ENCODE measurements around the gene SPEM2. TPM values are rescaled to one million over a fixed set of nuclear protein-coding genes. Genes with fewer than 3 reads are reported as not detected.

SPEM2 gene
- polyA plus RNA-seq, 1 donor from 2014 or later = not detected

DNA sequence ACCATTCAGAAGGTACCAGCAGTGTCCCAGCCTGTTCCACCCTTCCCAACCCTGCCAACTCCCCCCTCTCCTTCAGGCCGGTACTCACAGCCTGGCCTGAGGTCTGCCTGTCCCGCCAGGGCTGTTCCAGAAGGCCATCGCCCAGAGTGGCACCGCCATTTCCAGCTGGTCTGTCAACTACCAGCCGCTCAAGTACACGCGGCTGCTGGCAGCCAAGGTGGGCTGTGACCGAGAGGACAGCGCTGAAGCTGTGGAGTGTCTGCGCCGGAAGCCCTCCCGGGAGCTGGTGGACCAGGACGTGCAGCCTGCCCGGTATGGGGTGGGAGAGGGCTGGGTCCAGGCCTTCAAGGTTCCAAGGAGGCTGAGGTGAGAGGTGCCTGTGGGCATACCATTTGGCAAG lies 10.6 kb upstream of the SPEM2 start:
- peaks cover 4% of the 10 kb centered on the region for H4K20me1 ChIP-seq (ENCODE audit: insufficient read depth)
- TF ChIP-seq EZH2 (IDR thresholded peaks at IDR 0.05; ENCODE audit: borderline replicate concordance, insufficient read depth, low read length, poor library complexity, severe bottlenecking) (no peak), TAF1 (IDR thresholded peaks at IDR 0.05; ENCODE audit: low read depth) (no peak), EP300 (conservative IDR thresholded peaks at IDR 0.05; ENCODE audit: poor library complexity, severe bottlenecking) (no peak), POLR2AphosphoS5 (IDR thresholded peaks at IDR 0.05) (no peak), RAD21 (conservative IDR thresholded peaks at IDR 0.05) (no peak), MXI1 (conservative IDR thresholded peaks at IDR 0.05; ENCODE audit: poor library complexity, severe bottlenecking) (no peak), SMC3 (conservative IDR thresholded peaks at IDR 0.05; ENCODE audit: poor library complexity) (no peak)
- TF ChIP-seq, protein P1, sequence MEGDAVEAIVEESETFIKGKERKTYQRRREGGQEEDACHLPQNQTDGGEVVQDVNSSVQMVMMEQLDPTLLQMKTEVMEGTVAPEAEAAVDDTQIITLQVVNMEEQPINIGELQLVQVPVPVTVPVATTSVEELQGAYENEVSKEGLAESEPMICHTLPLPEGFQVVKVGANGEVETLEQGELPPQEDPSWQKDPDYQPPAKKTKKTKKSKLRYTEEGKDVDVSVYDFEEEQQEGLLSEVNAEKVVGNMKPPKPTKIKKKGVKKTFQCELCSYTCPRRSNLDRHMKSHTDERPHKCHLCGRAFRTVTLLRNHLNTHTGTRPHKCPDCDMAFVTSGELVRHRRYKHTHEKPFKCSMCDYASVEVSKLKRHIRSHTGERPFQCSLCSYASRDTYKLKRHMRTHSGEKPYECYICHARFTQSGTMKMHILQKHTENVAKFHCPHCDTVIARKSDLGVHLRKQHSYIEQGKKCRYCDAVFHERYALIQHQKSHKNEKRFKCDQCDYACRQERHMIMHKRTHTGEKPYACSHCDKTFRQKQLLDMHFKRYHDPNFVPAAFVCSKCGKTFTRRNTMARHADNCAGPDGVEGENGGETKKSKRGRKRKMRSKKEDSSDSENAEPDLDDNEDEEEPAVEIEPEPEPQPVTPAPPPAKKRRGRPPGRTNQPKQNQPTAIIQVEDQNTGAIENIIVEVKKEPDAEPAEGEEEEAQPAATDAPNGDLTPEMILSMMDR (IDR thresholded peaks at IDR 0.05; ENCODE audit: poor library complexity, severe bottlenecking) = no peak
- TF ChIP-seq, protein P2, sequence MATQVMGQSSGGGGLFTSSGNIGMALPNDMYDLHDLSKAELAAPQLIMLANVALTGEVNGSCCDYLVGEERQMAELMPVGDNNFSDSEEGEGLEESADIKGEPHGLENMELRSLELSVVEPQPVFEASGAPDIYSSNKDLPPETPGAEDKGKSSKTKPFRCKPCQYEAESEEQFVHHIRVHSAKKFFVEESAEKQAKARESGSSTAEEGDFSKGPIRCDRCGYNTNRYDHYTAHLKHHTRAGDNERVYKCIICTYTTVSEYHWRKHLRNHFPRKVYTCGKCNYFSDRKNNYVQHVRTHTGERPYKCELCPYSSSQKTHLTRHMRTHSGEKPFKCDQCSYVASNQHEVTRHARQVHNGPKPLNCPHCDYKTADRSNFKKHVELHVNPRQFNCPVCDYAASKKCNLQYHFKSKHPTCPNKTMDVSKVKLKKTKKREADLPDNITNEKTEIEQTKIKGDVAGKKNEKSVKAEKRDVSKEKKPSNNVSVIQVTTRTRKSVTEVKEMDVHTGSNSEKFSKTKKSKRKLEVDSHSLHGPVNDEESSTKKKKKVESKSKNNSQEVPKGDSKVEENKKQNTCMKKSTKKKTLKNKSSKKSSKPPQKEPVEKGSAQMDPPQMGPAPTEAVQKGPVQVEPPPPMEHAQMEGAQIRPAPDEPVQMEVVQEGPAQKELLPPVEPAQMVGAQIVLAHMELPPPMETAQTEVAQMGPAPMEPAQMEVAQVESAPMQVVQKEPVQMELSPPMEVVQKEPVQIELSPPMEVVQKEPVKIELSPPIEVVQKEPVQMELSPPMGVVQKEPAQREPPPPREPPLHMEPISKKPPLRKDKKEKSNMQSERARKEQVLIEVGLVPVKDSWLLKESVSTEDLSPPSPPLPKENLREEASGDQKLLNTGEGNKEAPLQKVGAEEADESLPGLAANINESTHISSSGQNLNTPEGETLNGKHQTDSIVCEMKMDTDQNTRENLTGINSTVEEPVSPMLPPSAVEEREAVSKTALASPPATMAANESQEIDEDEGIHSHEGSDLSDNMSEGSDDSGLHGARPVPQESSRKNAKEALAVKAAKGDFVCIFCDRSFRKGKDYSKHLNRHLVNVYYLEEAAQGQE (IDR thresholded peaks at IDR 0.05; ENCODE audit: borderline replicate concordance) = no peak
- H3F3A ChIP-seq (ENCODE audit: insufficient read depth, low read length, poor library complexity, severe bottlenecking) = no peaks in the 10 kb centered on the region
- no peaks in the 10 kb centered on the region for H3K27me3 ChIP-seq (ENCODE audit: insufficient read depth, low read depth, low read length)
- no peaks in the 10 kb centered on the region for H3K79me2 ChIP-seq (replicated peaks; ENCODE audit: insufficient read depth, low read length)
- H3K4me3 ChIP-seq (ENCODE audit: low read length) = no peak overlapping the region
- H3K27ac ChIP-seq (ENCODE audit: low read length) = no peak overlapping the region
- H2AFZ ChIP-seq (ENCODE audit: low read depth, low read length) = no peak overlapping the region
- no peaks in the 10 kb centered on the region for H3K9me3 ChIP-seq (ENCODE audit: low read length)
- H3K36me3 ChIP-seq (ENCODE audit: insufficient read depth, low read length) = no peaks in the 10 kb centered on the region
- H3K9me2 ChIP-seq (ENCODE audit: insufficient read depth, low read length) = no peaks in the 10 kb centered on the region
- no peak overlapping the region for H3K4me2 ChIP-seq (ENCODE audit: low read length)
- no peak overlapping the region for H3K9ac ChIP-seq (ENCODE audit: low read length)

DNA sequence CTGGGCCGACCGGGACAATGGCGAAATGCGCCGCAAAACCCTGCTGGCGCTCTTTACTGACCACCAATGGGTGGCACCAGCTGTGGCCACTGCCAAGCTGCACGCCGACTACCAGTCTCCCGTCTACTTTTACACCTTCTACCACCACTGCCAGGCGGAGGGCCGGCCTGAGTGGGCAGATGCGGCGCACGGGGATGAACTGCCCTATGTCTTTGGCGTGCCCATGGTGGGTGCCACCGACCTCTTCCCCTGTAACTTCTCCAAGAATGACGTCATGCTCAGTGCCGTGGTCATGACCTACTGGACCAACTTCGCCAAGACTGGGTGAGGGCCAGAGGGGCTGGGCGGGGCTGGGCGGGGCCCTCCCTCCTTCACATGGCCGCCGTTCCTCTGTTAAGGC lies 9.6 kb upstream of the SPEM2 start:
- Histone ChIP-seq H3K9ac (ENCODE audit: low read length) (no peak overlapping the region), H2AFZ (ENCODE audit: low read depth, low read length) (no peak overlapping the region), H3K9me3 (ENCODE audit: low read length) (no peaks in the 10 kb centered on the region), H3K4me3 (ENCODE audit: low read length) (no peak overlapping the region), H3K9me2 (ENCODE audit: insufficient read depth, low read length) (no peaks in the 10 kb centered on the region), H4K20me1 (ENCODE audit: insufficient read depth) (peaks cover 4% of the 10 kb centered on the region), H3K4me2 (ENCODE audit: low read length) (no peak overlapping the region), H3F3A (ENCODE audit: insufficient read depth, low read length, poor library complexity, severe bottlenecking) (no peaks in the 10 kb centered on the region), H3K27me3 (ENCODE audit: insufficient read depth, low read depth, low read length) (no peaks in the 10 kb centered on the region), H3K27ac (ENCODE audit: low read length) (no peak overlapping the region), H3K79me2 (replicated peaks; ENCODE audit: insufficient read depth, low read length) (no peaks in the 10 kb centered on the region), H3K36me3 (ENCODE audit: insufficient read depth, low read length) (no peaks in the 10 kb centered on the region)
- TF ChIP-seq MXI1 (conservative IDR thresholded peaks at IDR 0.05; ENCODE audit: poor library complexity, severe bottlenecking) = no peak
- no peak for TF ChIP-seq TAF1 (IDR thresholded peaks at IDR 0.05; ENCODE audit: low read depth)
- TF ChIP-seq, protein P1 (IDR thresholded peaks at IDR 0.05; ENCODE audit: poor library complexity, severe bottlenecking) = no peak
- no peak for TF ChIP-seq RAD21 (conservative IDR thresholded peaks at IDR 0.05)
- no peak for TF ChIP-seq EP300 (conservative IDR thresholded peaks at IDR 0.05; ENCODE audit: poor library complexity, severe bottlenecking)
- no peak for TF ChIP-seq POLR2AphosphoS5 (IDR thresholded peaks at IDR 0.05)
- no peak for TF ChIP-seq SMC3 (conservative IDR thresholded peaks at IDR 0.05; ENCODE audit: poor library complexity)
- TF ChIP-seq EZH2 (IDR thresholded peaks at IDR 0.05; ENCODE audit: borderline replicate concordance, insufficient read depth, low read length, poor library complexity, severe bottlenecking) = no peak
- TF ChIP-seq, protein P2 (IDR thresholded peaks at IDR 0.05; ENCODE audit: borderline replicate concordance) = no peak
